ENCODE data around the gene CPLX1.

CPLX1 gene

DNA sequence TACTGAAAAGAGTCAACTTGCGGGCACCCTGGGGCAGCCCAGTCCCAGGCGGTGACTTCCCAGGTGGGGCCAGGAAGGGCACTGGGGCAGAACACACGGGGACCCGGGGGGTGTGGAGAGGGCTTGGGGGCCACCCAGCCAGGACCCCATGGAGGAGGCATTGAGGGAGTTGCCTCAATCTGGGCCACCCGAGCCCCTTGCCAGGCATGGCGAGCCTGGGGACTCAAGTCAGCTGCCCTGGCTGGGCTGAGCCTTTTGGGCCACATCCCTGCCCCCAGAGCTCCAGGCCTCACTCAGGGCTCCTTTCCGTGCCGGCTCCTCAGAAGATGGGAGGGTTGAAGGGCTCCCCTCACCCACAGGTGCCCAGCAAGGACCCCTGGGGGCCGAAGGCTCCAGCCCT is 6.6 kb upstream of the CPLX1 start:
- DNase-seq (ENCODE audit: low read depth), result no peak

DNA sequence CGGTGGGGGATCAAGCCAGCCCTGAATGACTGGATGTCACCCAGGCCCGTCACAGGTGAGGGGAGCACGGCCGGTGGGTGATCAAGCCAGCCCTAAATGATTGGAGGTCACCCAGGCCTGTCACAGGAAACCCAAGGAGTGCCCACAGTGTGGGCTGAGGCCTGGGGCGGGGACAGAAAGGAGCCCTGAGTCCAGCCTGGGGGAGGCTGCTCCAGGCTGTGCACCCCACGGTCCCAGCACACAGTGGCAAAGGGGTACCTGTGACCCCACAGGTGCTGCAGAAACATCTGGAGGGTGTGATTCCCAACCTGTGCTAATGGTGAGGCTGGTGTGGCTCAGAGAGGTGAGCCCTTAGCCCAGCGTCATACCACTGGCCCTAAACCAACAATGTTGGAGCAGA is 6.2 kb upstream of the CPLX1 start:
- no peak for DNase-seq (ENCODE audit: low read depth)

DNA sequence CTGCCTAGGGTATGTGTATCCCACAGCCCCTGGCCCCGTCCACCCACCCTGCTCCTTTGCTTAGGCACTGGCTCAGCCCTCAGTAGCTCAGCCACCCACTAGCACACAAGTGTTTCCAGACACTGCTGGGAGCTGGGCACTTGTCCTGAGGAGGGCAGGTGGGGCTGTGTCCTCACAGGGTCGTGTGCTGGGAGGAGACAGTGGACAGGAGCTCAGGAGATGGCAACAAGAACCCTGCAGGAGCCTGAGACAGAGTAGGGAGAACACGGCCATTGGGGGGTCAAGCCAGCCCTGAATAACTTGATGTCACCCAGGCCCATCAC is 5.5 kb upstream of the CPLX1 start:
- DNase-seq (ENCODE audit: low read depth), result no peak

DNA sequence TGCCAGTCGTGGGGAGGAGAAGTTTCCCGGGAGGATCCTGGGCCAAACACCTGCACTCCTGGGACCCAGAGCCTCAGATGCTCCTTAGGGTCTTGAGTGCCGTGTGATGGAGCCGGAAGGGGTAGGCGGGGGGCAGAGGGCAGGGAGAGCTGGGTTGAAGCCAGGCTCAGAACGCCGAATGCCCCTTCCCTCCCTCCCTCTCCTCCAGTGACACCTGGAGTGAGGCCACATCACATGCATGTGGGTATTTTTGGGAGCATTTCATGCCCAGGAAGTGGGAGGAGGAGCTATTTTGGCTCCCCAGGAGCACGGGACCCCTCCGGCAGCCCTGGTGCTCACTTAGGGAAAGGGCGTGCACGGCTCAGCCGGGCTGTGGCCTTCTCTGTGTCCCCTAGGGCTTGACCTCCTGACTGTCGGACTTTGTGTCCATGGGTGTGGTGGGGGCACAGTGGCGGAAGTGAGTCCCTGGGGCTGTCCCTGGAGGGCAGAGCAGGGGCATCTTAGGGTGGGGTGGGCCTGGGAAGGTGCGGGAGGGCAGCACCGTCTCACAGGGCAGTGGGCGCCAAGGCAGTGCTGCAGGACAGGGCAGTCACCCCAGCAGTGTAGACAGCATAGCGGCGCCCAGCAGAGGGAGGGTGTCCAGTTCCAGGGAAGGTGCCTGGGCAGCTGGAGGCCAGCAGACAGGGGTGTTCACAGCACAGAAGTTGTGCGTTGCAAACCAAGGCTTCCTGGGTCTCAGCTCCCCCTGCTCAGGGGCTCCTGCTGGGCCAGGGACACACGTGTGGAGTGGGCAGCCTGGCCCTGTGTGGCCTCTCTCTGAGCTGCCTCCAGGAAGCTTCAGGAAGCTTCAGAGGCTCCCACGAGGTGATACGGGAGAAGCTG is 4.9 kb upstream of the CPLX1 start:
- no peak for DNase-seq (ENCODE audit: low read depth)

DNA sequence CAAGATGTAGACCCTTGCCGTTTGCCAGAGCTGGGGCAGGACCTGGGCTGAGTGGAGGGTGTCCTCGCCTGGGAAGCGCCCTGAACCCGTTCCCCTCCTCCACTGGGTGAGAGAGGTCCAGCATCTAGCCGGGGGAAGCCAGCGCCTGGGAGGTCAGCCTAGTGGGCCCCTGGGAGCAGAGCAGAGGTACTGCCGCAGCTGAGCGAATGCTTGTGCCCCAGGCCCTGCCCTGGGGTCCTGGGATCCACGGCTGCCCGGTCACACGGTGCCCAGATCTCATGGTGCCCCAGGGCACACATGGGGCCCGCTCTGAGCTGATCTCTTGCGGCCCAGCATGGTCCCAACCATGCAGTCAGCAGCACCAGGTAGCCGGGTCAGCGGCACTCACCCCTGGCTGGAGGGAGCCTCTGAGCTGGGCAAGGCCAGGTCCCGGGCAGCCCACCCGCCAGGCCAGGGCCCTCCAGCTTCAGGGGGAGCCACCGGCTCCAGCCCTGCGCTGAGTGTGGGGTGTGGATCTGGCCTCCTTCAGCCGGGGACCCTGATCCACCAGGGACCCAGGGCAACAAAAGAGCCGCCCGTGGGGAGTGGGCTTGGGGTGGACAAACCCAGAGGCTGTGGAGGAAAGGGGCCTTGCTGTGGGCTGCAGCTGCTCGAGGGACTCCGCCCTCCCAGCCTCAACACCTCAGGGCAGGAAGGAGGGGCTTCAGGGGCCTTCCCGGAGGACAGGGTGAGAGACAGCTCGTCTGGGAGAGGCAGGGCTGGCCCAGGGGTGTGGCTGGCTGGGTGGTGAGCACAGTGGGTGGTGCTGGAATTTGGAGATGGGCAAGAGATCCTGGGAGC is 4.1 kb upstream of the CPLX1 start:
- no peak for DNase-seq (ENCODE audit: low read depth)

DNA sequence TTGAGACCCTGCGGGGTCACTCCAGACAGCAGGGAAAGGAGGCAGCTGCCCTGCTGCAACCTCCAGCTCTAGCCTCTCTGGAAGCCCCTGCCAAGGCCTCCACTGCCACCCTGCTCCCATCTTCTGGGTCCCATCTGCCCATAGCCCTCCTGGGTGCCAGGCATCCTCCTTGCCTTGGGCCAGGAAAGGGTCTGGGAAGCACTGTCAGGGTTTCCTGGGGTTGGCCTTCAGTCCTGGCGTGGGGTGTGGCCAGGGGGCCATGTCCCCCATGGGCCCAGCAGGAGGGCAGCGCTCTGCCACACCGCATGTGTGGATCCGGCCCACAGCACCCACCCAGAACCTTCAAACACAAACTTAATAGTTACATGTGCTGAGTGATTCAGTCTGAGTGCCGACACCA is 3.4 kb upstream of the CPLX1 start:
- no peak for DNase-seq (ENCODE audit: low read depth)

DNA sequence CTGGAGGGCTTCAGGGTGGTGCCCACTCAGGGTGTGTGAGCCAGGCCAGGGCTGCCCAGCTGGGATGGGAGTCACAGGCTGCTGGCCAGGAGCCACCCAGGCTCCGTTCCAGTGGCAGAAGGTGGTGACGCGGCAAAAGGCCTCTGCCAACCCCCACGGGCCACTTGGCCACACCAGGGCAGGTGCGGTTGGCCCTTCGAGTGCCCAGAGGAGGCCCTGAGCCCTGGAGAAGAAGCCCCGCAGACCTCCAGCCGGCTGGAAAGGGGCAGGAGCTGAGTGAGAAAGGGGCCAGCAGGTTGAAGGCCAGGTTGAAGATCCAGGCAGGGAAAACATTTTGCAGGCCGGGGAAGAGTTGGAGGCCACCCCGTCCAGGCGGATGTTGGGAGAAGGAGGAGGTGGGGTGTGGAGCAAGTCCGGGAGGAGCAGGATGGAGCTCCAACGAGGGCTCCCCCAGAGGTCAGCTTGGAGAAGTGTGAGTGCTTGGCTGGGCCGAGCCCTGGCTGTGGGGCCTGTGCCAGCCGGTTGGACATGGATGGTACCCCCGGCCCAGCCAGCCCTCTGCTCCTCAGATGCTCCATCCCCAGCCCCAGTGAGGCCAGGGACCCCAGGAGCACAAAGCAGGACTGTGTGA is 2.8 kb upstream of the CPLX1 start:
- no peak for DNase-seq (ENCODE audit: low read depth)

DNA sequence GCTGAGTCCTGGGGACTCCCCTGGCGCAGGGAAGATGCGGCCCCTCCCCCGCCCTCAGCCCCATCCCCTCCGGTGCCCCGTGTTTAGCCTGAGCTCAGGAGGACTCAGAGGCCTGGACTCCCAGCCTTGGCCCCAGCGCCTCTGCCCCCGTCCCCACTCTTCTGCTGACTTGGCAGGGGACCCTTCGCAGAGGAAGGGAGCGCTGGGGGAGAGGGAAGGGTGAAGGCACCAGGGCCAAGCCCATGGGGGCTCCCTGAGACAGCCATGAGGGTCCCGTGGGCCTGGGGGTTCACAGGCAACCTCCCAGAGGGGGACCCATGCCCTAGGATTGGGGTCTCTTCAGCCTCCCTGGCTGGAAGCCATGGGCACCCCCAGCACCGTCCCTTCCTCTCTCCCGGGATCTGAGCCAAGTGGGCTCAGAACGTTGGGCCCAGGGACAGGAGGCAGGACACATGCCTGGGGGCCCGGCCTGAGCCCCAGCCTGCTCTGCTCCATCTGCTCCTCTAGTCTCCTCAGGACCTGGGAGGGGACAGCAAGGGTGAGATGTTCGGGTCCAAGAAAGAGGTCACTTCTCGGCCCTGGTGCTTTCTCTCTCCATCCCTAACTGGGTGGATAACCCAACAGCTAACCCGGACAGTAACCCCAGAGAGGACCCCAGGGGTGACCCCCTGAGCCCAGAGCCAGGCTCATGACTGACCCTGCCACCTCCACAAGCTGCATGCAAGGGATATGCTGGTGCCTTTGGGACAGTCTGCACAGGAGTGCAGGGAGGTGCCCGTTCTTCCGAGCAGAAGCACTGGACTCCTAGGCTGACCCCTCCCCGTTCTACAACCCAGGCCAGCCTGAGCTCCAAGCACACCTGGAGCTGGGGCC is 1.5 kb upstream of the CPLX1 start:
- DNase-seq (ENCODE audit: low read depth), result no peak

DNA sequence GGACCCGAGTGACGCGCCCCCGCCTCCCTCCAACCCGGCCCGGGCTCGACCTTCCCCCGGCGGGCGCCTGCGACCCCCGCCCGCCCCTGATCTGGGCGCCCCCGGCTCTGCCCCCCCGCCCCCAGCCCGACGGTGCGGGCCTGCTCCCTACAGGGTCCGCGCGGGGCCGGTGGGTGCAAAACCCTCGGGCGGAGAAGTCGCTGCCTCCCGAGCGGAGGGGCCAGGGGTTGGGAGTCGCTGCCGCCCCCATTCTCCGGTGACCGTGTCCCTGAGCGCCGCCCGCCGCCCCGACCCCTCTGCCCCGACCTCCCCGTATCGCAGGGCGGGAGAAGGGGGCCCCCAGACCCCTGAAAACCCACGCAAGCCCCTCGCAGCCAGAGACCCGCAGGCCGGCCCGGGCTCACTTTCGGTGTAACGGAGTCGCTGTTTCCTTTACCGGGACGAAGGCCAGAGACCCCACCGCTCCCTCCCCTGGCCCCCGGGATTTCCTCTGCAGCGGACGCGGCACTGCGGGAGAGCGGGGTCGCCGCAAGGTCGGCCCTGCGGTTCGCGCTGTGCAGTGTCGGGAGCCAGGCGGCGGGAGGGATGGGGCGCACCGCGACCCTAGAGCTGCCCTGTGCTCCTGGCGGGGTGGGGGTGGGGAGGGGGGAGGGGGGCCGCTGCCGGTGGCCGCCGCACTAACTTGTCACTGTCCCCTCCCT is 729 bp upstream of the CPLX1 start:
- DNase-seq (ENCODE audit: low read depth), result no peak

DNA sequence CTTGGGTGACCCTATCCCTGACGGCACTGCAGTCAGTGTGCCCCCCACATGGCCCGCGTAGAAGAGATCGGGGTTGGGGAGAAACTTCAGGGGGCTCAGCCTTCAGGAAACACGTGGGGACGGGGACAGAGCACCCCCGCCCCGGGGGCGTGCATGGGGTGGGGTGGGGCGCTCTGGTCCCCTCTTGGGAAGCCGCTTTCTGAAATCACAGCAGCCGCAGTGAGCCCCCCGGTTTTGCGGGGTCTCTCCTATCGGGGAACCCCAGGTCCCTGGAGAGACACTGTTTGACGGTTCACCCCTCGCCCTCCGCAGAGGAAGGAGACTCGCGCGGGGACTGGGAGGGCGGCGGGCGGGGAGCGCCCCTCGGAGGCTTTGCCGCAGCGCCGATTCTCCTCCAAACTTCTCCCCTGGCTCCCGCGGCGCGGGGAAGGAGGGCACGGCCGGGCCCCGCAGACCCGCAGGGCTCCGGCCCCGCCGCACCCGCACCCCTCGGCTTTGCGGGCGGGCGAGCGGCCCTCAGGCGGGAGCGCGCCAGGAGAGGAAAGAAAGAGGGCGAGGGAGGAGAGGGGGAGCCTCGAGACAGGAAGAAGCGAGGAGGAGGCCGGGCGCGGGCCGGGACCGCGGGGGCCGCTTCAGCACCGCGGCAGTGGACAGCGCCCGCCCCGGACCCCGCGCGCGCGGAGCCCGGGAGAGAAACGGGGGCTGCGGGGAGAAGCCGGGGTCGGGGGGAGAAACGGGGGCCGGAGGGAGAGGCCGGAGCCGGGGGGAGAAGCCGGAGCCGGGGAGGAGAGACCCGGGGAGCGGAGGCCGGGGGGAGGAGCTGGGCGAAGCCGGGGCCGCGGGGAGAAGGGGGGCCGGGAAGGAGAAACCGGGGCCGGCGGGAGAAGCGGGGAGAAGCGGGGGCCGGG is 612 bp downstream of the CPLX1 start:
- DNase-seq (ENCODE audit: low read depth), result no peak

DNA sequence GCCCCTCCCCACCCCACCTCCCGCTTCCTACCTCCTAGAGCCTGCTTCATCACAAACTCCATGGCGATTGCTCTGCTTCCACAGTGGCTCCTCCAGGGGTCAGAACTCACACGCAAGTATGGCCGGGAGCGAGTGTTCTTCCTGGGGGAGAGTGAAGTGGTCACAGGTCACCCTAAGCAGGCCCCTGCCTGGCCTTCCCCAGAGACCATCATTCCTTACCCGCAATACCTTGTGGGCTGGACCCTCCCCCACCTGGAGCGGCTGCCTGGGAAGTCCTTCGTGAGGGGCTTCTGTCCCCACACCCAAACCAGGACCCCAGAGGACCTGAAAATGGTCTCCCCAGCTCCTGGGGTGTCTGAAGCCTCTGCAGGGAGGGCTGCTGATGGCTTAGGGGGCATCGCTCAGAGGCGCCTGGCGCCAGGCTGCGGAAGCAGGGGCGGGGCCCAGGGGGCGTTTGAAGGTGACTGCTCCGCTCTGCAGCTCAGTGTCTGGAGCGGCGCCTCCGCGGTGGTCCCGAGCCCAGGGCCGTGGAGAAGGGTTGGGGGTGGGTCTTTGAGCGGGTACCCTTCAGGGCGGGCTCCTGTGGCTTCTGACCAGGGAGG is 1.4 kb downstream of the CPLX1 start:
- DNase-seq (ENCODE audit: low read depth), result no peak

DNA sequence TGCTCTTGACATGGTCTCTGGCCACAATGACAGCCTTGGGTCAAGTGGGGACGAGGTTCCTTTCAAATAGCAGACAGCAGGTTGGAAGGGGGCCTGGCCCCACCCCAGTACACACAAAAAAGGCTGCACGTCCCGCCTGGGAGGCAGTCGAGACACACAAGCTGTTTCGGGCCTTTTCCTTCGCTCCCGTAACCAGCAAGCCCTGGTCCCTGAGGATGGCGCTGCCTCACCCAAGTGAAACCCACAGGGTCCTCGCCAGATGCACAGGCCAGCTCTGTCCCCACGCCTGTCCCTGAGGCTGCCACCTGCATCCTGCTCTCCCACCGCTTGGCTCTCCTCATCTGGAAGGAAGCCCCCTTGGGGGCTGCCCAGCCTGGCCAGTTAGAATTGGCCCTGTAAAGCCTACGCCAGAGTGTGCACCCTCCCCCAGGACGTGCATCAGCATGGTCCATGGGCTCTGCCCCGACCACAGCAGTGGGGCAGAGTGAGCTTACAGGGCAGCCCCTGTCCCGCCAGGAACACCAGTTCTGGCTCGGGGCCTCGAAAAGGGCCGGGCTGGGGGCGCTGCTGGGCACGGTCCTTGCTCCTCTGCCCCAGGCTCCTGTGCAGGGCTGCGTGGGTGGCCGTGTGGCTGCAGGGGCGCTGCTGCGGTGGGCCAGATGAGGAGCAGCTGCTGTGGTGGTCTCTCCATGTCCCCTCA is 2.0 kb downstream of the CPLX1 start:
- DNase-seq (ENCODE audit: low read depth), result no peak

DNA sequence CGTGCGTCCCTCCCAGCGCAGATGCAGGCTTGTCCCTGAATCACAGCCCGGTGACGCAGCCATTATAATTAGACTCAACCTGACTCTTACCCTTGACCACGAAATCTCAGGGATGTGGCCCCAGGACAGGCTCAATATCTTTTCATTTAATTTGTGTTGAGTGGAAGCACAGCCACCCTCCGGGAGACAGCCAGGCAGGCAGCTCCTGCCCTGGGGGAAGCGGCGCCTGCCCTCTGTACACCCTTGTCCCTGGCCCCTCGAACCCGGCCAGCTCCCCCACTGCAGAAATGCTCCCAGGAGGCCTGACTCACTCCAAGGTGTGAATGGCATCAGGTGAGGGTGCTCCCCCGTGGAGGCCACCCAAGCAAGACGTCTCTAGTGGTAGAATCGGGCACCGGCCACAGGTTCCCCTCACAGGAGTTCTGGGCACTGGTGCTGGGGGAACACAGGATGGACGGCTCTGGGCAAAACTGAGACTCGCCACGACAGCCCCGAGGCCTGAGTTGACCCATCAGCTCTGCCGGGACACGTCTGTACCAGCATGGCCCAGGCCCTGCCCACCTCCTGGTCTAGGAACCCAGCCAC is 2.7 kb downstream of the CPLX1 start:
- no peak for DNase-seq (ENCODE audit: low read depth)

DNA sequence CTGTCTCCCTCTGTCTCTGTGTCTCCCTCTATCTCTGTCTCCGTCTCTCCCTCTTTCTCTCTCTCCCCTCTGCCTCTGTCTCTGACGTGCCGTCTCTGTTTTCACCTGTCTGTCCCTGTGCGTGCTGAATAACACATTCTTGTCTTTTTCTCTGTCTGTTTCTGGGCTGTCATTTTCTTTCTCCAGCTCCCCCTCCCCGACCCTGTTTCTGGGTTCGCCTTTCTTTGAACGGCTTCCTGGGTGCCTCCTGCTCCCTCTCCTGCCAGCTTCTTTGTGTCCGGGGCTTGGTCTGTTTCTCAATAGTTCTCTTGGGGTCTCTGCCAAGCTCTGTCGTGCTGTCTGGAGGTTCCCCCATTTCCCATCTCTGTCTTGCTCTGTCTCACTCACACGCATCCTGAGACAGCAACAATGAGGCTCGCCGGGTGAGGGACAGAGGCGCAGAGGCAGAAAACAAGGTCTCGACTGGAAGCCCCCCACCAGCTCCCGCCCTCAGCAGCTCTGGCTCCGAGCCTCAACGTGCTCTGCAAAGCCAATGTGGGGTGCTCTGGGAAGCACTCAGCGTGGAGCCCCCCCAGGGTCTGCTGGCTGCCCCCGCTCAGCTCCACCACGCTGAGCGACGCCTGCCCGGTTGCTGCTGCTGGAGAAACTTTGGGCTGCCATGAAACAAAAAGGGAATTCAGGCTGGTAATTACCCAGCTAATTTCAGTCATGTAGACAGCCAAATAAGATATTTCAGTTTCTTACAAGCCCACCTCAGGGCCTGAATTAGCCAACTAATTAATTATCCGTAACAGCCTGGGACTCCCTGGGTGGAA is 3.4 kb downstream of the CPLX1 start:
- no peak for DNase-seq (ENCODE audit: low read depth)

DNA sequence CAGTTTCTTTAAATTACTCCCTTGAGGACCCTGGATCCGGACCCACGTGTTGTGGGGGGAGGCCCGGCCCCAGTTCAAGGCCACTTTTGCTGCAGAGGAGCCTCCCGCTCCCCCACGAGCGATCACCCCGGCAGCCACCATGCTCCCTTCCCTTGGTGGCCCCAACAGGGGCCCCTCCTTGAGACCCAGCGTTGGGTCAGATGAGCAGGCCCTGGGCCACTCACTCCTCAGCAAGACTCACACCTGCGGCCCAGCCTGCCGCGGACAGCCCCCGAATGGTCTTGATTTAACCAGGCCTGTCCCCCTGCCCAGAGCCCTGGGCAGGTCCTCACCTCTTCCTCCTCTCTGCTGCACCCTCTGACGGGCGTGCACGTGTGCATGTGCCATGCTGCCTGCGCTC is 4.3 kb downstream of the CPLX1 start:
- DNase-seq (ENCODE audit: low read depth), result no peak

DNA sequence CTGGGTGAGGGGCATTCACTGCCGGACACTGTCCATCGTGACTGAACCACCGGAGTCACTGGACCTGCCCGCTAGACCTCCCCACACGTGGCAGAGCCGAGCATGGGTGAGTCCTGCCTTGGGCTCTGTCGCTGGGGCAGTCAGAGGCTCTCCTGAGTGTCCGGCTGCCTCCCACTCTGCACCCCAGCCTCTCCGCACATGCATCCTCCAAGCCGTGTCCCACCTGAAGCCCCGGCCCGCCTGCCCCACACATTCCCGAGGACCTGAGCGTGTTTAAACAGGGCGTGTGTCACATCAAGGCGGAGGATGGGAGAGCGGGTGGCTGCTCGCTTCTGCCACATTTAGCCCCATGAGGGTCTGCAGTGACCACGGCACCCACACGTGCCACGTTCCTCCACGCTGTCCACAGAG is 4.7 kb downstream of the CPLX1 start:
- DNase-seq (ENCODE audit: low read depth), result no peak

DNA sequence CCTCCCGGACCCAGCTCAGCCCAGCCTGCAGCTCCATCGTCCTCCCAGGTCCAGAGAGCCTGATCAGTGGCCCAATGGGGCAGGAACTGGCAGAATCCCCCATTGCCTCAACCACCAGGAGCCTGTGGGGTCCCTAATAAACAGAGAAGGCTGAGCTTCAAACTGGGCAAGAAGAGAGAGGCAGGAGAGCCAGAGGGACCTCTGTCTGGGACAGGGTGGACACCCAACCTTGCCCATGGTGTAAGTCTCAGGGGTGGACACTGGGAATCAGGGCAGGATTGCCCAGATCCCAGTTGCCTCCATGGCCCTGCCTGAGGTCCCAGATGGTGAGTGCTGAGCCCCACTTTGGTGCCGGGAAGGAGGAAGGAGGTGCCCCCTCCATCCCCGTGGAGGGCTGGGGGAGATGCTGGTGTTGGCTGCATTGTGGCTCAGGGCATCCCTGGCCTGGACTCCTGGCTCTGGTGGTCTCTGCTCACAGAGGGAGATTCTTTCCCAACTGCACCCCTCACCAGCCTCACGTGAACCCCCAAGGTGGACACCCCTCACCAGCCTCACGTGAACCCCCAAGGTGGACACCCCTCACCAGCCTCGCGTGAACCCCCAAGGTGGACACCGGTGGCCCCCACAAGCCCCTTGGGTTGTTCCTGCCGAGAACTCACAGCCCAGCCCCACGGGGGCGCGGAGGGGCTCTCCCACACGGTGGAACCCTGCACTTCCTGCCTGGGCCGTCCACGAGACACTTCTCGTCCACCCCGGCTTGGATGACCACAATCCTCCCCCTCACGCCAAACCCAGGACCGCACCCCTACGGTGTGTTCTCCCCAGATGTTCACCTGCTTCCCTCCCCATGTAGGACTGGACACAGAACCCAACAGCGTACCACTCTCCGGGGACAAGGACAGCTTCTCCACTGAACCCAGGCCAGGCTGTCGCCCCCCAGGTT is 5.4 kb downstream of the CPLX1 start:
- no peak for DNase-seq (ENCODE audit: low read depth)

All from GM04503 (cell line).